DOHH2 (cell line): ENCODE measurements around the gene TANC1.

Experiments
- CTCF ChIP-seq: fragments of 200-600 bp; sonication (generic); IDR thresholded peaks from one replicate; pipeline ENCODE4 v1.5.1; 2014; ENCODE audit warnings: antibody characterized with exemption, mild to moderate bottlenecking, low read depth, low read length; ENCODE audit not compliant: poor library complexity, severe bottlenecking
- EZH2phosphoT487 ChIP-seq: fragments of 200-600 bp; sonication (generic); IDR thresholded peaks from 2 replicates; pipeline ENCODE4 v1.6.1; 2017; ENCODE audit warnings: borderline replicate concordance, mild to moderate bottlenecking, antibody characterized with exemption, low read length, moderate library complexity, mixed read lengths

GRCh38 chr2:159226059-159226461 lies 257.6 kb downstream of the TANC1 start:
- no peak for TF ChIP-seq CTCF
- no peak for TF ChIP-seq EZH2phosphoT487
